GM13977 (cell line): Measurements from ENCODE around the gene ARHGAP6.
A peak's percentile ranks its signal among the peaks of the same experiment; 100 is the strongest.

Experiments
- DNase-seq: peaks from one replicate; pipeline ENCODE4 v3.0.0; 2012; ENCODE audit warnings: low spot score
- in situ Hi-C: fragments of 300-500 bp; cut with MboI; formaldehyde crosslinking; loops from one replicate; pipeline ENCODE4 v1.12.0; 2022; ENCODE audit warnings: low sequenced_read_pairs, low pct_unique_long_range_greater_than_20kb, mixed read lengths, inconsistent platforms; ENCODE audit not compliant: unreplicated experiment
- TF ChIP-seq, protein P1 (sequence below): IDR thresholded peaks from 2 replicates; pipeline ENCODE4 v1.5.1; 2012; ENCODE audit warnings: mild to moderate bottlenecking, control low read depth; ENCODE audit not compliant: insufficient read depth; ENCODE audit errors: extremely low read depth, missing control alignments

The ARHGAP6 gene

DNA sequence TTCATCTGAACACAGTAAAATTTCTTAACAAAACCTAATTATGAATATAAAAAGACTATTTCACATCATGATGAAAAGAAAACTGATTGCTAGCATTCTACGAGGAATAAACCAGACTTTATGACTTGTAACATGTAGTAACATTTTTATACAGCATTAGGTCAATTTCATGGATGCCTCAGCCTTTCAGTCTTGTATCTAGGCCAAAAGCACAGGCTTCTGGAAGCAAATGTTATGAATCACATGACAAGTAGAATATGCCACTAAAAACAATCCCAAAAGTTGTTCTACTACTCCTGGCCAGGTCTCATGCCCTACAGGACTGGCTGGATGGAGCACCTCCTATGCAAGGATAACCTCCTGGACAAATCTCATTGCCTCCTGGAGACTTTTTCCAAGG is 101.2 kb downstream of the ARHGAP6 start:
- no peak for DNase-seq
- in situ Hi-C loops: no loop called here
- TF ChIP-seq, protein P1, sequence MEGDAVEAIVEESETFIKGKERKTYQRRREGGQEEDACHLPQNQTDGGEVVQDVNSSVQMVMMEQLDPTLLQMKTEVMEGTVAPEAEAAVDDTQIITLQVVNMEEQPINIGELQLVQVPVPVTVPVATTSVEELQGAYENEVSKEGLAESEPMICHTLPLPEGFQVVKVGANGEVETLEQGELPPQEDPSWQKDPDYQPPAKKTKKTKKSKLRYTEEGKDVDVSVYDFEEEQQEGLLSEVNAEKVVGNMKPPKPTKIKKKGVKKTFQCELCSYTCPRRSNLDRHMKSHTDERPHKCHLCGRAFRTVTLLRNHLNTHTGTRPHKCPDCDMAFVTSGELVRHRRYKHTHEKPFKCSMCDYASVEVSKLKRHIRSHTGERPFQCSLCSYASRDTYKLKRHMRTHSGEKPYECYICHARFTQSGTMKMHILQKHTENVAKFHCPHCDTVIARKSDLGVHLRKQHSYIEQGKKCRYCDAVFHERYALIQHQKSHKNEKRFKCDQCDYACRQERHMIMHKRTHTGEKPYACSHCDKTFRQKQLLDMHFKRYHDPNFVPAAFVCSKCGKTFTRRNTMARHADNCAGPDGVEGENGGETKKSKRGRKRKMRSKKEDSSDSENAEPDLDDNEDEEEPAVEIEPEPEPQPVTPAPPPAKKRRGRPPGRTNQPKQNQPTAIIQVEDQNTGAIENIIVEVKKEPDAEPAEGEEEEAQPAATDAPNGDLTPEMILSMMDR: no peak

DNA sequence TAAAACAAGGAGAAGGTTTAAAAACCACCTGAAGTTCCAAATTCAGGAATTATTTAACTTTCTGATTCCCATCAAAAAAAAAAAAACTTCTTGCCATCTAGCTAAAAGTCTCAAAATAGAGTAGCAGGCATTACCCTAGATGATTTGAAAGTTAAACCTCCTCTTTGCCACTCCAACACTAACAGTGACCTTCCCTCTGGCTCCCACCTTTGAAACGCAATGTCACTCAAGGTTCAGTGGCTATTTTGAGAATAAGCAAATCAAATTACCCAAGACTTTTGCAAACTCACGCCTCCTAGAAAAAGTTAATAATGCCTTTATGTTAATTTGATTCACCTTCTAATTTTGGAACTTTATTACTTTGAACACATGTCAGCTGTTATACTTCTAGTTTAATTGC is 103.2 kb downstream of the ARHGAP6 start:
- DNase-seq: no peak
- TF ChIP-seq, protein P1: no peak
- in situ Hi-C loops: no loop called here

DNA sequence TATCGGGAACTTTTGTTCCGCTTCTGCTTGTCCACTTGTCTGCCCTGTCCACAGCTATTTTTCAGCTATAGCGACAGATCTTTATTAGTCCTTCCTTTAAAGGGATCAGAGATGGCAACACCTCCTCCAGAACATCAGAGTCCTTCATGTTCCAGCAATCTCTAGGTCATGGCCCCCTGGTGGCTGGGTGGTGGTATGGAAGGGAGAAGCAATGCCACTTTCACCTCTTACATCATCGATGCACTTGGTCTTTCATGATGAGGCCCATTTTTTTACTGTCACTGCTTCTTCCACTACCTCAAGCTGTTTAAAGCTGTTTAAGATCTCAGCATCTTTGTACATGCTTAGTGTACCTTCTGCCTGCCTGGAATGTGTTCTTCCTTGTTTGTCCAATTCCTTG is 106.7 kb downstream of the ARHGAP6 start:
- TF ChIP-seq, protein P1: peak; percentile 41
- DNase-seq: peak; percentile 20
- in situ Hi-C loops: no loop called here

DNA sequence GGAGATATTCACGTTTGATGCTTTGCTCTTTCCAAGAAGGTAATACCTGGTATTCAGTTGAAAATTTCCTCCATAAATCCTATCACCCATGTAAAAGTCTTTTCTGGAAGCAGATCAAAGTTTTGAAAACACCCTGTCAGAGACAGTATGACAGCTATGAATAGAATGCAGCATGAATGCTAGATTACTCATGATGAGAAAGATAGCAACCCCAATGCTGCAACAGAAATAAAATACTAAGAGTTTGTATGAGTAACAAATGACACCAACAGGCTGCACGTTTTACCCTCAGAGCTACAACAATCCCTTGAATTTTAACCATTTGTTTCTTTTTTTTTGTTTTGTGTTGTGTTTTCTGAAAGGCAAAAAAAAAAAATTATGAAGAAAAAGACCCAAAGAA is 108.6 kb downstream of the ARHGAP6 start:
- TF ChIP-seq, protein P1: no peak
- in situ Hi-C loops: no loop called here
- peak; percentile 8 for DNase-seq

DNA sequence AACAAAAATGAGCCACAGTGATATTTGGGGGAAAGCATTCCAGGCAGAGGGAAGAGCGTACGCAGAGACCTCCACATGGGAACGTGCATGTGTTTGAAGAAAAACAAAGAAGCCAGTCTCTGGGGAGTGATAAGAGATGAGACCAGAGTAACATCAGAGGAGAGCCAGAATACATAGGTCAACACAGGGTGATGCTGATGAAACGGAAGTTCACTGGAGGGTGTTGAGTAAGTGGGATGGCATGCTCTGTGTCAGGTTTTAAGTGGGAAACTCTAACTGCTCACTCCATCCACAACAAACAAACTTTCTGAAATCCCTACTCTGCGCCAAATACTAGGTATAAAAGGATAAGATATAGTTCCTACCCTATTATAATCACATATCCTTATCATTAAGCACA is 110.0 kb downstream of the ARHGAP6 start:
- DNase-seq: no peak
- in situ Hi-C loops: no loop called here
- TF ChIP-seq, protein P1: no peak

DNA sequence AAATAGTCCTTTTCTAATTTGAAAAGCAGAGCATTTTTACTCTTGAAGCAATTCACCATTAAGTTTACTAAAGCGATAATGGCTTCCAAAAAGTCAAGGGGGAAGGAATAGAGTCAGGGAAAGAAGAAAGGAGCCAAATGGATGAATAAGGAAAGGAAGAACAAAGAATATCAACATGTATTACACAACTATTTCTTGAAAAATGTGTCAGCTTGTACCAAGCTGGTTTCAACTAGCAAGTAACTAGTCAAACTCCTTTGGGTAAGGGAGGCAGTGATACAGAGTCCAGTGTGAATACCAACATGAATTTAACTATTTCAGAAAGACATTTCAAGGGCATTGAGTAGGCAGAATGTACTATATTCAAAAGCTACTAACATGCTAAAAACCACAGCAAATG is 112.1 kb downstream of the ARHGAP6 start:
- in situ Hi-C loops: no loop called here
- TF ChIP-seq, protein P1: no peak

DNA sequence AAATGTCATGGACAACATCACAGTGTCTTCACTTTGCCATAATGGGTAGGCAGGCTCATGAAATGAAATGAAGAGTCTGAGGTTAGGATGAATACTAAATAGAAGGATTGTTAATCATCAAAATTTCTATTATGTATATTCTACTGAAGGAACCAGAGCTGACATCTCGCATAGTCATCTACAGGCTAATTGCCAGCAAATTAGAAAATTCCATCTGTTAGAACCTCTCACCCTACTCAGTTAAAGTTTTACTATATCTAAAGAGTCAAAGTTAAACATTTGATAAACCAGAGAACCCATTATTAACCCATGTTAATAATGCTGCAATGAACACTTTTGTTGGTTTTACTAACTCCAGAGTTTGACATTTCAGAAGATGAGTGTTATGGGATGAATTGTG is 114.6 kb downstream of the ARHGAP6 start:
- DNase-seq: no peak
- TF ChIP-seq, protein P1: no peak
- in situ Hi-C loops: no loop called here

More for the DNA sequence above, 112.1 kb downstream of the ARHGAP6 start:
- no peak for DNase-seq
